ENCODE data around the gene TSPAN9.

TSPAN9 gene

DNA sequence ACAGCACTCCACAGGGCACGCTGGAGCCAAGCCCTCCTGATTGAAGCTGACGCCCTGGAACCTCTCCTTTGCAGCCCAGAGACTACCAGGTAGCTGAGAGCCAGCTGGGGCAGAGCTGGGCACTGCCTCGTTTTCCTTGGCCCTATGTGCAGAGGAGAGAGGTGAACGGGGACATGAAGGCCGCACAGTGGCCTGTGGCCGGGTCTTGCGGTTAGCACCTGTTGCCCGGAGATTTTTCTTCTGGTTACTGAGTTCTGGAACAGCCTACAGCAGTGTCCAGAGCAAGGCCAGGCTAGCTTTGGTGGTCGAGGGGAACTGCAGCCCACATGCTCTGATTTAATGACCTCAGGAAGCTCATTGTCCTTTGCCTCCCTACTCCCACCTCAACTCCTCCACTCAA, 212.5 kb downstream of the TSPAN9 start:
- TF ChIP-seq, protein P1, sequence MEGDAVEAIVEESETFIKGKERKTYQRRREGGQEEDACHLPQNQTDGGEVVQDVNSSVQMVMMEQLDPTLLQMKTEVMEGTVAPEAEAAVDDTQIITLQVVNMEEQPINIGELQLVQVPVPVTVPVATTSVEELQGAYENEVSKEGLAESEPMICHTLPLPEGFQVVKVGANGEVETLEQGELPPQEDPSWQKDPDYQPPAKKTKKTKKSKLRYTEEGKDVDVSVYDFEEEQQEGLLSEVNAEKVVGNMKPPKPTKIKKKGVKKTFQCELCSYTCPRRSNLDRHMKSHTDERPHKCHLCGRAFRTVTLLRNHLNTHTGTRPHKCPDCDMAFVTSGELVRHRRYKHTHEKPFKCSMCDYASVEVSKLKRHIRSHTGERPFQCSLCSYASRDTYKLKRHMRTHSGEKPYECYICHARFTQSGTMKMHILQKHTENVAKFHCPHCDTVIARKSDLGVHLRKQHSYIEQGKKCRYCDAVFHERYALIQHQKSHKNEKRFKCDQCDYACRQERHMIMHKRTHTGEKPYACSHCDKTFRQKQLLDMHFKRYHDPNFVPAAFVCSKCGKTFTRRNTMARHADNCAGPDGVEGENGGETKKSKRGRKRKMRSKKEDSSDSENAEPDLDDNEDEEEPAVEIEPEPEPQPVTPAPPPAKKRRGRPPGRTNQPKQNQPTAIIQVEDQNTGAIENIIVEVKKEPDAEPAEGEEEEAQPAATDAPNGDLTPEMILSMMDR (IDR thresholded peaks at IDR 0.05; ENCODE audit: poor library complexity, severe bottlenecking) = no peak
- Histone ChIP-seq H3K36me3 (ENCODE audit: low read depth) (no peaks in the 10 kb centered on the region), H3K27ac (ENCODE audit: poor library complexity, severe bottlenecking) (no peak overlapping the region), H3K9me3 (ENCODE audit: severe bottlenecking) (no peaks in the 10 kb centered on the region), H3K4me1 (ENCODE audit: insufficient read depth, poor library complexity, severe bottlenecking) (no peaks in the 10 kb centered on the region), H3K27me3 (ENCODE audit: insufficient read depth, poor library complexity, severe bottlenecking) (no peaks in the 10 kb centered on the region), H3K4me3 (ENCODE audit: severe bottlenecking) (no peak overlapping the region)
- no peak for ATAC-seq (ENCODE audit: low read depth)
- no peak for DNase-seq (ENCODE audit: low spot score)

DNA sequence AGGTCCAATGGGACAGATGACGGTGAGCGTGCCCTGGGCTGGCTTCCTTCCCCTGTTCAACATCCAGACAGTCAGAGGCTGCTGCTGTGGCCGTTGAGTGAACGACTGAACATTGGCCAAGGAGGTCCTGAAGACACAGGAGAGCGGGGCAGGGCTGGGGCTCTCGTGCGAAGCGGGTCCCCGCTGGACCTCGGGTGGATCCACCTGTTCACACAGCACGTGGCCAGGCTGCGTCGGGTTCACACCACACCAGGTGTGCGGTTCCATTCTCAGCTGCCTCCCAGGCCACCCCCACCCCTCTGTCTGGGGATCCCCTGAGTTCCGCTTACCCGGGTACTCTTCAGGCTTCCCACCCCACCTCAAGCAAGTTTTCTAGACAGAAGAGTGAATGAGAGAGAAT, 214.8 kb downstream of the TSPAN9 start:
- TF ChIP-seq, protein P1 (IDR thresholded peaks at IDR 0.05; ENCODE audit: poor library complexity, severe bottlenecking) = no peak
- Histone ChIP-seq H3K36me3 (ENCODE audit: low read depth) (no peaks in the 10 kb centered on the region), H3K27ac (ENCODE audit: poor library complexity, severe bottlenecking) (no peak overlapping the region), H3K4me3 (ENCODE audit: severe bottlenecking) (no peak overlapping the region), H3K4me1 (ENCODE audit: insufficient read depth, poor library complexity, severe bottlenecking) (no peaks in the 10 kb centered on the region), H3K9me3 (ENCODE audit: severe bottlenecking) (no peaks in the 10 kb centered on the region), H3K27me3 (ENCODE audit: insufficient read depth, poor library complexity, severe bottlenecking) (no peaks in the 10 kb centered on the region)
- DNase-seq (ENCODE audit: low spot score) = no peak
- no peak for ATAC-seq (ENCODE audit: low read depth)

DNA sequence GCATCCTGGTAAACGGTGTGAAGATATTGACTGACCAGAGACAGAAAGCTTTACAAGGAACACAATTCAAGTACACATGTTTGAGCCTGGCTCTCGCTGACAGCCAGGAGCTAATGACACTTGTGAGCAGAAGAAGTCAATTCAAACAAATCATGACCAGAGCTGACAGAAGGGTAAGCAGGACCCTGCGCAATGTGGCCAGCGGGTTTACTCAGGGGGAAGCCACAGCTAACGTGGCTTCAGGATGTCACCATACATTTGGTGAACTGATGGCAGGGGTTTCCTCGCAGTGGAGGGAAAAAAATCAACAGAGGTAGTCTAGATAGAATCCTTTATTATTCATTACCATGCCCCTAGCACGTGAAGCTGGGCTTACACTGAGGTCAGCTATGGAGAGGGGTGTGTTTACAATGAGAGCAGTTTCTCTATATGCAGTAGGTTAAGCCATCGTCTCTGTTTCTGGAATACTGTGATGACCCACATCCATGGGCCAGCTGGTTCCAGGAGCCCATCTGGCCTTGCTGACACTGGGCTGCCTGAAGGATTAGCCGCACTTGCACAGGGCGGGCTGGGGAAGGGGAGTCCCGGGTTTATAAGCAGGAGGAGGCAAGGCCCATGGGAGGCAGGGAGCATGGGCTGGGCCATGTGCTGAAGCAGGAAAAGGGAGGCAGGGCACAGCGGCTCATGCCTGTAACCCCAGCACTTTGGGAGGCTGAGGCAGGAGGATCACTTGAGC, 215.7 kb downstream of the TSPAN9 start:
- no peak for ATAC-seq (ENCODE audit: low read depth)
- H3K4me3 ChIP-seq (ENCODE audit: severe bottlenecking) = no peak overlapping the region
- H3K9me3 ChIP-seq (ENCODE audit: severe bottlenecking) = no peaks in the 10 kb centered on the region
- DNase-seq (ENCODE audit: low spot score) = no peak
- no peaks in the 10 kb centered on the region for H3K4me1 ChIP-seq (ENCODE audit: insufficient read depth, poor library complexity, severe bottlenecking)
- TF ChIP-seq, protein P1 (IDR thresholded peaks at IDR 0.05; ENCODE audit: poor library complexity, severe bottlenecking) = no peak
- H3K27me3 ChIP-seq (ENCODE audit: insufficient read depth, poor library complexity, severe bottlenecking) = no peaks in the 10 kb centered on the region
- no peaks in the 10 kb centered on the region for H3K36me3 ChIP-seq (ENCODE audit: low read depth)
- H3K27ac ChIP-seq (ENCODE audit: poor library complexity, severe bottlenecking) = no peak overlapping the region

DNA sequence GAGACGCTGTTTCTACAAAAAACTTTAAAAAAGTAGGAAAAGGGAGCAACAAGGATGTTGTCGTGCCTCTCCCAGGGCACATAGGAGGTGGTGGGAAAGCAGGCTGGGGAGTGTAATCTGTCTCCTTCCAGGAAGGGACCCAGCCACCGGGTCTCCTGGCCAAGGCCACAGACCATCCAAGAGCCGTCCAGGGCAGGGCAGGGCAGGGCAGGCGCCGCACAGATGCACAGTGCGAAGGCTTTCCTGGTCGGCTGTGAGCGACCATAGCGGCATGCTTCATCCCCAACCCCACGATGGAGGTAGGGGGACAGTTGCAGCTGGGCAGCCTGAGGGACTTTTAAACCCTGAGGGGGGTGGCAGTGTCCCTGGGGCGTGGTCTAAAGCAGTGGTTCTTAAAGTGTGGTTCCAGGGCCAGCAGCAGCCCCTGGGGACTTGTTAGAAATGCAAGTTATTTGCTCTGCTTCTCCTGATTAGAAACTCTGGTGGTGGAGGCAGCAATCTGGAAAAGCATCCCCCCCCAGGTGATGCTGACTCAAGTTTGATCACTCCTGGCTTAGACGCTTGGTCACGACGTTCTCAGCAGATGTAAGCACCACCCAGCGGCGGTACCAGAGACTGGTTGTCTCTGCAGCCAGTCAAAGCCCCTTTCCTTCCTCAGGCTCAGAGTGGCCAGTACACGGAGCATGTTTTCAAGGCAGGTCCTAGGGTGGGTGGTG, 216.4 kb downstream of the TSPAN9 start:
- no peaks in the 10 kb centered on the region for H3K36me3 ChIP-seq (ENCODE audit: low read depth)
- no peak for DNase-seq (ENCODE audit: low spot score)

More for the DNA sequence above, 216.4 kb downstream of the TSPAN9 start:
- Histone ChIP-seq H3K9me3 (ENCODE audit: severe bottlenecking) (no peaks in the 10 kb centered on the region), H3K4me1 (ENCODE audit: insufficient read depth, poor library complexity, severe bottlenecking) (no peaks in the 10 kb centered on the region), H3K27me3 (ENCODE audit: insufficient read depth, poor library complexity, severe bottlenecking) (no peaks in the 10 kb centered on the region), H3K4me3 (ENCODE audit: severe bottlenecking) (no peak overlapping the region), H3K27ac (ENCODE audit: poor library complexity, severe bottlenecking) (no peak overlapping the region)
- TF ChIP-seq, protein P1 (IDR thresholded peaks at IDR 0.05; ENCODE audit: poor library complexity, severe bottlenecking) = no peak
- ATAC-seq (ENCODE audit: low read depth) = peak; percentile 51
